SU-DHL-6 (cell line): ENCODE measurements around the gene ZIC2.

Experiments used
- H2AFZ ChIP-seq: fragments of 200-600 bp; sonication (generic); 2 replicates; pipeline ENCODE4 v1.6.1; 2014; ENCODE audit warnings: low read depth, mild to moderate bottlenecking, moderate library complexity, mixed read lengths, antibody characterized with exemption, low read length; ENCODE audit not compliant: severe bottlenecking
- H3F3A ChIP-seq: fragments of 200-600 bp; shearing (Covaris generic); 2 replicates; pipeline ENCODE4 v1.6.0; 2016; ENCODE audit warnings: antibody characterized with exemption, mild to moderate bottlenecking; ENCODE audit not compliant: insufficient read depth
- H3K27ac ChIP-seq: fragments of 200-600 bp; sonication (generic); 2 replicates; pipeline ENCODE4 v1.5.1; 2016; ENCODE audit warnings: low read depth, mild to moderate bottlenecking, low read length, moderate library complexity, mixed read lengths
- H3K27me3 ChIP-seq: fragments of 200-600 bp; sonication (generic), shearing (Covaris generic); 2 replicates; pipeline ENCODE4 v1.6.0; 2014; ENCODE audit warnings: mild to moderate bottlenecking, low read length
- H3K36me3 ChIP-seq: fragments of 200-600 bp; sonication (generic); 2 replicates; pipeline ENCODE4 v1.6.1; 2014; ENCODE audit warnings: mild to moderate bottlenecking, low read length, mixed read lengths
- H3K4me2 ChIP-seq: fragments of 300-600, 200-600 bp; shearing (Covaris generic), sonication (generic); 2 replicates; pipeline ENCODE4 v1.6.0; 2014; ENCODE audit warnings: low read length, low read depth, mild to moderate bottlenecking; ENCODE audit not compliant: poor library complexity, severe bottlenecking
- H3K4me3 ChIP-seq: fragments of 200-600 bp; sonication (generic); 2 replicates; pipeline ENCODE4 v1.5.1; 2014; ENCODE audit warnings: antibody characterized with exemption, low read length, mild to moderate bottlenecking, mixed read lengths; ENCODE audit not compliant: insufficient read depth, poor library complexity, severe bottlenecking
- H3K79me2 ChIP-seq: fragments of 200-600 bp; sonication (generic); 2 replicates; pipeline ENCODE4 v1.6.1; 2014; ENCODE audit warnings: mild to moderate bottlenecking, low read length, moderate library complexity; ENCODE audit not compliant: insufficient read depth
- H3K9ac ChIP-seq: fragments of 200-600 bp; sonication (generic); 2 replicates; pipeline ENCODE4 v1.7.0; 2014; ENCODE audit warnings: mild to moderate bottlenecking, low read length
- H3K9me2 ChIP-seq: fragments of 200-600 bp; sonication (generic); replicated peaks from 2 replicates; pipeline ENCODE4 v1.6.1; 2014; ENCODE audit warnings: low read length; ENCODE audit not compliant: insufficient read depth
- H3K9me3 ChIP-seq: fragments of 200-600 bp; sonication (generic); 2 replicates; pipeline ENCODE4 v1.6.1; 2014; ENCODE audit warnings: low read length, mixed read lengths; ENCODE audit not compliant: insufficient read depth
- H4K20me1 ChIP-seq: fragments of 200-600 bp; sonication (generic); 2 replicates; pipeline ENCODE4 v1.6.1; 2014; ENCODE audit warnings: low read depth, mild to moderate bottlenecking, antibody characterized with exemption, low read length, moderate library complexity, mixed read lengths
- CTCF ChIP-seq: fragments of 200-600 bp; sonication (generic); IDR thresholded peaks from one replicate; pipeline ENCODE4 v1.5.1; 2017; ENCODE audit warnings: antibody characterized with exemption, mild to moderate bottlenecking, low read length, moderate library complexity; ENCODE audit not compliant: insufficient read depth, poor library complexity, severe bottlenecking
- EZH2phosphoT487 ChIP-seq: fragments of 200-600 bp; sonication (generic), shearing (Covaris generic); conservative IDR thresholded peaks from 2 replicates; pipeline ENCODE4 v1.6.1; 2018; ENCODE audit warnings: mild to moderate bottlenecking, antibody characterized with exemption, low read length, moderate library complexity, mixed read lengths

ZIC2 gene

GRCh38 chr13:99981735-99982035, at the start of gene ZIC2:
Gene ZIC2, plus strand, starts transcription at chr13:99981784. Its CDS starts 281 bp downstream, at chr13:99982065.
- no peaks in the 10 kb centered on the region for H4K20me1 ChIP-seq

GRCh38 chr13:99932912-99933311, 48.7 kb upstream of the ZIC2 start:
- H3K4me2 ChIP-seq: no peak overlapping the region
- H3K27me3 ChIP-seq: no peaks in the 10 kb centered on the region
- H3K27ac ChIP-seq: no peak overlapping the region
- no peaks in the 10 kb centered on the region for H3K36me3 ChIP-seq
- H3K4me3 ChIP-seq: no peak overlapping the region
- H3F3A ChIP-seq: no peaks in the 10 kb centered on the region
- no peaks in the 10 kb centered on the region for H3K9me3 ChIP-seq
- no peaks in the 10 kb centered on the region for H3K9me2 ChIP-seq
- H3K9ac ChIP-seq: no peak overlapping the region
- no peak overlapping the region for H2AFZ ChIP-seq
- no peaks in the 10 kb centered on the region for H3K79me2 ChIP-seq
- H4K20me1 ChIP-seq: no peaks in the 10 kb centered on the region
- TF ChIP-seq CTCF: no peak
- no peak for TF ChIP-seq EZH2phosphoT487

More at GRCh38 chr13:99981735-99982035, at the start of gene ZIC2:
- Histone ChIP-seq H3K9ac (peak within 1 kb of the TSS; percentile 37; the same call in 1 of the 2 replicates), H3K79me2 (no peaks in the 10 kb centered on the region), H2AFZ (peak within 1 kb of the TSS; percentile 41), H3K4me3 (peak within 1 kb of the TSS; percentile 52), H3K4me2 (peak within 1 kb of the TSS; percentile 50), H3K27ac (no peak within 1 kb of the TSS), H3K9me2 (no peaks in the 10 kb centered on the region), H3K27me3 (no peaks in the 10 kb centered on the region), H3F3A (no peaks in the 10 kb centered on the region), H3K9me3 (no peaks in the 10 kb centered on the region), H3K36me3 (no peaks in the 10 kb centered on the region)
- TF ChIP-seq CTCF: no peak
- TF ChIP-seq EZH2phosphoT487: no peak

- H3K9me2 ChIP-seq: no peaks in the 10 kb centered on the region
- no peaks in the 10 kb centered on the region for H3F3A ChIP-seq
- no peak overlapping the region for H3K4me3 ChIP-seq
- no peak overlapping the region for H2AFZ ChIP-seq
- no peak overlapping the region for H3K9ac ChIP-seq
- H3K4me2 ChIP-seq: no peak overlapping the region
- H4K20me1 ChIP-seq: no peaks in the 10 kb centered on the region
- H3K27ac ChIP-seq: no peak overlapping the region
- H3K36me3 ChIP-seq: no peaks in the 10 kb centered on the region
- H3K79me2 ChIP-seq: no peaks in the 10 kb centered on the region
- H3K27me3 ChIP-seq: no peaks in the 10 kb centered on the region
- H3K9me3 ChIP-seq: no peaks in the 10 kb centered on the region
- TF ChIP-seq EZH2phosphoT487 (no peak), CTCF (no peak)
Observed at GRCh38 chr13:99935772-99936171, 45.8 kb upstream of the ZIC2 start.

- H3K9me3 ChIP-seq: no peaks in the 10 kb centered on the region
- no peaks in the 10 kb centered on the region for H4K20me1 ChIP-seq
- H3K27me3 ChIP-seq: no peaks in the 10 kb centered on the region
- no peaks in the 10 kb centered on the region for H3K79me2 ChIP-seq
- no peak overlapping the region for H3K4me3 ChIP-seq
- no peaks in the 10 kb centered on the region for H3K9me2 ChIP-seq
- no peaks in the 10 kb centered on the region for H3K36me3 ChIP-seq
- no peaks in the 10 kb centered on the region for H3F3A ChIP-seq
- no peak overlapping the region for H3K9ac ChIP-seq
- TF ChIP-seq EZH2phosphoT487 (no peak), CTCF (no peak)
- no peak overlapping the region for H2AFZ ChIP-seq
- H3K27ac ChIP-seq: no peak overlapping the region
- no peak overlapping the region for H3K4me2 ChIP-seq
Observed at GRCh38 chr13:99938635-99939034, 42.9 kb upstream of the ZIC2 start.
